Skin of body (tissue), 2 donors: ENCODE measurements around the gene RPS21. TPM values are rescaled to one million over a fixed set of nuclear protein-coding genes. Genes with fewer than 3 reads are reported as not detected.

Source experiments
- DNase-seq: peaks from one replicate; lab custom pipeline; 2025; lab: John Stamatoyannopoulos, UW
- total RNA-seq: library from RNA; depleted of rRNA; stranded (reverse); fragments of >200 nt; gene quantifications from one replicate; pipeline ENCODE4 v1.2.3, GENCODE V29; 2014

RPS21 gene
- total RNA-seq, 1 donor from 2014 or later: 742 TPM

- DNase-seq: no peak
Observed at GRCh38 chr20:62354031-62354808, 32.7 kb upstream of the RPS21 start.

GRCh38 chr20:62354811-62355341, 32.0 kb upstream of the RPS21 start:
- no peak for DNase-seq

- DNase-seq: no peak
Observed at GRCh38 chr20:62355516-62355877, 31.4 kb upstream of the RPS21 start.

- DNase-seq: no peak
Observed at GRCh38 chr20:62355878-62356588, 30.9 kb upstream of the RPS21 start.

GRCh38 chr20:62356589-62357186, 30.2 kb upstream of the RPS21 start:
- no peak for DNase-seq

GRCh38 chr20:62357187-62357667, 29.7 kb upstream of the RPS21 start:
- DNase-seq: no peak

- DNase-seq: no peak
Observed at GRCh38 chr20:62357681-62358080, 29.2 kb upstream of the RPS21 start.

GRCh38 chr20:62358171-62359042, 28.5 kb upstream of the RPS21 start:
- no peak for DNase-seq

- DNase-seq: no peak
Observed at GRCh38 chr20:62359043-62359490, 27.8 kb upstream of the RPS21 start.

GRCh38 chr20:62359491-62360121, 27.3 kb upstream of the RPS21 start:
- no peak for DNase-seq

GRCh38 chr20:62360854-62361798, 25.8 kb upstream of the RPS21 start:
- DNase-seq: no peak

- DNase-seq: no peak
Observed at GRCh38 chr20:62361799-62362589, 24.9 kb upstream of the RPS21 start.

- no peak for DNase-seq
Observed at GRCh38 chr20:62362590-62362940, 24.3 kb upstream of the RPS21 start.

- DNase-seq: no peak
Observed at GRCh38 chr20:62362991-62363919, 23.6 kb upstream of the RPS21 start.

GRCh38 chr20:62363920-62364851, 22.7 kb upstream of the RPS21 start:
- DNase-seq: no peak
